ENCODE data around the gene WDFY2. TPM values are rescaled to one million over a fixed set of nuclear protein-coding genes. Genes with fewer than 3 reads are reported as not detected.

The WDFY2 gene
- total RNA-seq, 1 experiment from 2014 or later: 26.4 TPM

GRCh38 chr13:51635137-51635878, 51.0 kb downstream of the WDFY2 start:
- Histone ChIP-seq H4K5ac (ENCODE audit: insufficient read length, low read depth, low read length) (no peak overlapping the region), H3K18ac (ENCODE audit: insufficient read length, low read depth, low read length) (no peak overlapping the region), H4K91ac (ENCODE audit: insufficient read length, low read depth, low read length) (no peak overlapping the region), H2AFZ (ENCODE audit: low read length) (no peak overlapping the region), H3K27me3 (ENCODE audit: insufficient read depth, low read length) (no peaks in the 10 kb centered on the region), H2BK5ac (ENCODE audit: insufficient read length, low read length) (no peak overlapping the region), H3K4me2 (ENCODE audit: insufficient read depth, insufficient read length, low read length) (no peak overlapping the region), H2AK5ac (ENCODE audit: insufficient read length, low read length) (no peak overlapping the region), H2BK120ac (ENCODE audit: low read depth, low read length, poor library complexity, severe bottlenecking) (no peak overlapping the region), H3K4me1 (ENCODE audit: insufficient read depth, low read length) (peaks cover 11% of the 10 kb centered on the region; the same call in 1 of the 2 replicates), H3K23ac (ENCODE audit: insufficient read length, low read depth, low read length) (no peak overlapping the region), H4K8ac (replicated peaks; ENCODE audit: insufficient read length, low read depth, low read length) (no peak overlapping the region), H3K14ac (ENCODE audit: insufficient read depth, low read length) (no peak overlapping the region), H4K20me1 (ENCODE audit: control insufficient read depth, insufficient read depth, insufficient read length) (no peaks in the 10 kb centered on the region), H3K4ac (ENCODE audit: low read depth, low read length) (no peak overlapping the region), H3K9ac (ENCODE audit: extremely low read depth, insufficient read length, low read length) (no peak overlapping the region), H3K23me2 (ENCODE audit: insufficient read length, low read depth, low read length, poor library complexity, severe bottlenecking) (no peaks in the 10 kb centered on the region), H3T11ph (ENCODE audit: low read length) (no peak overlapping the region), H3K79me1 (ENCODE audit: insufficient read depth, low read depth, low read length, poor library complexity, severe bottlenecking) (no peaks in the 10 kb centered on the region), H3K79me2 (ENCODE audit: insufficient read depth, low read length) (no peaks in the 10 kb centered on the region; the same call in 1 of the 2 replicates), H3K56ac (ENCODE audit: insufficient read length, low read depth, low read length) (no peak overlapping the region), H2BK12ac (ENCODE audit: insufficient read length, low read depth, low read length) (no peak overlapping the region), H2BK15ac (ENCODE audit: low read depth, low read length) (no peak overlapping the region), H2BK20ac (ENCODE audit: low read depth, low read length, poor library complexity, severe bottlenecking) (no peak overlapping the region), H3K9me3 (ENCODE audit: control insufficient read depth, low read depth, low read length) (no peaks in the 10 kb centered on the region), H3K27ac (ENCODE audit: insufficient read length, low read depth, low read length) (no peak overlapping the region)
- no peaks in the 10 kb centered on the region for H3K36me3 Mint-ChIP-seq (ENCODE audit: insufficient read depth in 1 of 3, low read depth in 3 of 3)
- no peak overlapping the region for H3K4me3 Mint-ChIP-seq
- no peaks in the 10 kb centered on the region for H3K9me3 Mint-ChIP-seq
- H3K4me1 Mint-ChIP-seq: peaks cover 62 to 71% of the 10 kb centered on the region in 2 experiments
- WGBS (ENCODE audit: extremely low coverage, insufficient read length, low lambda C conversion rate): no CpG with 5 or more reads among the region's 12 CpGs
- DNase-seq: no peak
- H3K27me3 Mint-ChIP-seq (ENCODE audit: low read depth): no peaks in the 10 kb centered on the region
- no peak for TF ChIP-seq CTCF (conservative IDR thresholded peaks at IDR 0.05)
- H3K27ac Mint-ChIP-seq: peak overlapping the region; percentile 34 to 74 (median 36); a peak in 4 of 7 replicates
